Smooth muscle cell (in vitro differentiated cells): Measurements from ENCODE around the gene PPP1R12B. TPM values are rescaled to one million over a fixed set of nuclear protein-coding genes. Genes with fewer than 3 reads are reported as not detected.
"Not testable (repeated sequence)": the region's sequence is repeated elsewhere in the genome, so short reads cannot be mapped to it uniquely, and the experiment has no call there.

Experiments
- DNase-seq: peaks from one replicate; lab custom pipeline; 2025; ENCODE audit not compliant: unreplicated experiment; lab: John Stamatoyannopoulos, UW
- H2AFZ ChIP-seq: fragments of 200-600 bp; sonication (generic); 2 replicates; pipeline ENCODE4 v1.6.0; 2016; ENCODE audit warnings: antibody characterized with exemption, low read depth, mild to moderate bottlenecking
- H3F3A ChIP-seq: fragments of 200-600 bp; sonication (generic); 2 replicates; pipeline ENCODE4 v1.6.0; 2017; ENCODE audit warnings: antibody characterized with exemption, low read depth
- H3K27ac ChIP-seq: fragments of 200-600 bp; sonication (generic); 2 replicates; pipeline ENCODE4 v1.5.1; 2016; ENCODE audit warnings: low read depth, mild to moderate bottlenecking
- H3K27me3 ChIP-seq: fragments of 200-600 bp; sonication (generic); 2 replicates; pipeline ENCODE4 v1.6.1; 2016; ENCODE audit warnings: low read depth, mild to moderate bottlenecking
- H3K36me3 ChIP-seq: fragments of 200-600 bp; sonication (generic); 2 replicates; pipeline ENCODE4 v1.5.1; 2016; ENCODE audit warnings: low read depth
- H3K4me1 ChIP-seq: fragments of 200-600 bp; sonication (generic); 2 replicates; pipeline ENCODE4 v1.5.1; 2016; ENCODE audit warnings: low read depth
- H3K4me2 ChIP-seq: fragments of 200-600 bp; sonication (generic); 2 replicates; pipeline ENCODE4 v1.6.0; 2016; ENCODE audit warnings: mild to moderate bottlenecking
- H3K4me3 ChIP-seq: fragments of 200-600 bp; sonication (generic); 2 replicates; pipeline ENCODE4 v1.5.1; 2016; ENCODE audit warnings: mild to moderate bottlenecking
- H3K79me2 ChIP-seq: fragments of 200-600 bp; sonication (generic); 2 replicates; pipeline ENCODE4 v1.6.0; 2016; ENCODE audit warnings: low read depth, mild to moderate bottlenecking
- H3K9ac ChIP-seq: fragments of 200-600 bp; sonication (generic); 2 replicates; pipeline ENCODE4 v1.6.0; 2016; ENCODE audit warnings: low read depth
- H3K9me3 ChIP-seq: fragments of 200-600 bp; sonication (generic); replicated peaks from 2 replicates; pipeline ENCODE4 v1.5.1; 2016; ENCODE audit warnings: low read depth
- H4K20me1 ChIP-seq: fragments of 200-600 bp; sonication (generic); 2 replicates; pipeline ENCODE4 v1.6.0; 2016; ENCODE audit warnings: low read depth
- WGBS: methylation state at CpG from one replicate; pipeline ENCODE4 v1.1.7; 2016; ENCODE audit warnings: low lambda C conversion rate; 5-methylcytosine and 5-hydroxymethylcytosine counted together
- polyA plus RNA-seq: library from polyadenylated mRNA; unstranded; fragments of >200 nt; fragmentation: Nextera tagmentation; extraction: Ambion mirVana; gene quantifications from 2 replicates; pipeline ENCODE4 v1.2.1, GENCODE V29; 2016
- total RNA-seq: library from RNA; depleted of rRNA; stranded (reverse); fragments of >200 nt; gene quantifications from 2 replicates; pipeline ENCODE4 v1.2.3, GENCODE V29; 2014
- TF ChIP-seq, protein P1 (sequence below): fragments of 200-600 bp; sonication (generic); IDR thresholded peaks from 2 replicates; pipeline ENCODE4 v1.5.1; 2017; ENCODE audit warnings: borderline replicate concordance, mild to moderate bottlenecking, antibody characterized with exemption; ENCODE audit not compliant: insufficient read depth, poor library complexity, severe bottlenecking

The PPP1R12B gene
- total and polyA plus RNA-seq, 2 experiments from 2014 or later: 2.8 to 6.7 TPM

DNA sequence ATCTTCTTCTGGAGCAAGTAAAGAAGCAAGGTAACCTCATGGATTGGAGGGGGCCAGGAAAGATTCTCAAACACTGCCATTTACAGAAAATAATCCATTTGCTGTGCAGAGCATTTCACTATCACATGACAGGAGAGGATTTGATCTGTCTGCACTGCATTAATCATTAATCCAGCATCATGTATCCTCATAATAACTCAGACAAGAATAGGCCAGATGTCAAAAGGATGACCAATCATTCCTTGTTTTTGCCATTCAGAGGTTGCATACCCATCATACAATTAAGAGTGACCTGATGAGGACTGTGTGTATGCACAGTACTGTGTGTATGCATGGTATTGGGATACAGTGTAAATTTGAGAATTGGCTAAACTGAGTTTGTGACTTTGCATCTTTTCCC lies 74.2 kb downstream of the PPP1R12B start:
- not testable (repeated sequence) for H3K4me3 ChIP-seq, H3F3A ChIP-seq, H3K4me2 ChIP-seq, H3K79me2 ChIP-seq, H3K4me1 ChIP-seq, H3K36me3 ChIP-seq, H3K9me3 ChIP-seq, H3K9ac ChIP-seq, H2AFZ ChIP-seq, H4K20me1 ChIP-seq, DNase-seq, H3K27me3 ChIP-seq, H3K27ac ChIP-seq

DNA sequence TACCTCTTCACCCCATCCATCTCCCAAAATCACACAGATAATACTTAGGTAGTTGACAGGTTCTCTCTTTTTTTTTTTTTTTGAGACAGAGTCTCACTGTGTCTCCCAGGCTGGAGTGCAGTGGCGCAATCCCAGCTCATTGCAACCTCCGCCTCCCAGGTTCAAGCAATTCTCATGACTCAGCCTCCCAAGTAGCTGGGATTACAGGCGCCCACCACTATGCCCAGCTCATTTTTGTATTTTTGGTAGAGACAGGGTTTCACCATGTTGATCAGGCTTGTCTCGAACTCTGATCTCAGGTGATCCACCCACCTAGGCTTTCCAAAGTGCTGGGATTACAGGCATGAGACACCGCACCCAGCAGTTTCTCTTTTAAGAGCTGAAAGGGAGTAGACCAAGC lies 75.8 kb downstream of the PPP1R12B start:
- not testable (repeated sequence) for H3K9ac ChIP-seq, H3K4me3 ChIP-seq, H3K9me3 ChIP-seq, H3K36me3 ChIP-seq, DNase-seq, H3K27me3 ChIP-seq, H3K4me1 ChIP-seq, H3K4me2 ChIP-seq, H4K20me1 ChIP-seq, H3K27ac ChIP-seq, H3F3A ChIP-seq, H3K79me2 ChIP-seq, H2AFZ ChIP-seq
- WGBS: 90% methylated on average over 5 of the region's 5 CpGs

DNA sequence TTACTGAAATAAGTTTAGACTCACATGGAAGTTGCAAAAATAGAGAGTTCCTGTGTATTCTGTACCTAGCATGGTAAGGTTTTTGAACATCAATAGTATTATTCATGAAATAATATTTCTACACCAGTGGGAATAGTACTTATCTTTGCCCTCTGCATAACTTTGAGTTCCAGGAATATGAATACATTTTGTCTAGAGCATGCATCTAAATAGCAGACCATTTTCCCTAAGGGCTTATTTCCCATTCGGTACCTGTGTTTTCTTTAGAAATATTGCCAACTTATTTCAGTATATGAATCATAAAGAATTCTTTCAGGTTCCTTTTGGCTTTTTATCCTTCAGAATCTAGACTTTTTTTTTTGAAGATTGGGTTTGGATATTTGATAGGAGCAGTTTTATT lies 81.6 kb downstream of the PPP1R12B start:
- not testable (repeated sequence) for DNase-seq, H3K4me1 ChIP-seq, H4K20me1 ChIP-seq, H3K27ac ChIP-seq, H3F3A ChIP-seq, H2AFZ ChIP-seq, H3K9me3 ChIP-seq, H3K4me2 ChIP-seq, H3K36me3 ChIP-seq, H3K27me3 ChIP-seq, H3K4me3 ChIP-seq, H3K9ac ChIP-seq, H3K79me2 ChIP-seq
- 96% methylated on average over 1 of the region's 1 CpG for WGBS

DNA sequence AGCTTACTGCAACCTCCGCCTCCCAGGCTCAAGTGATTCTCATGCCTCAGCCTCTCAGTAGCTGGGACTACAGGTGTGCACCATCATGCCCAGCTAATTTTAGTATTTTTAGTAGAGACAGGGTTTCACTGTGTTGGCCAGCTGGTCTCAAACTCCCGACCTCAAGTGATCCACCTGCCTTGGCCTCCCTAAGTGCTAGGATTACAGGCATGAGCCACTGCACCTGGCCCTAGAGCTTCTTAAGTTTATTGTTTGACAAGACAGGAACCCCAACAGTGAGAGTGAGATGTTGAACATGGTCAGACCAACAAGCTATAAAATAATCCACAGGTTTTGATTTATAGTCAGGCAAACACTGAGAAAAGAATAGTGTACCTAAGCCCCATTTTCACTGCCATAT lies 83.8 kb downstream of the PPP1R12B start:
- DNase-seq, H2AFZ ChIP-seq, H3K4me3 ChIP-seq, H3K27me3 ChIP-seq, H3K4me1 ChIP-seq, H3K9ac ChIP-seq, H3K27ac ChIP-seq, H3K36me3 ChIP-seq, H3K79me2 ChIP-seq, H3F3A ChIP-seq, H3K4me2 ChIP-seq, H4K20me1 ChIP-seq, H3K9me3 ChIP-seq: not testable (repeated sequence)
- 97% methylated on average over 2 of the region's 2 CpGs for WGBS

DNA sequence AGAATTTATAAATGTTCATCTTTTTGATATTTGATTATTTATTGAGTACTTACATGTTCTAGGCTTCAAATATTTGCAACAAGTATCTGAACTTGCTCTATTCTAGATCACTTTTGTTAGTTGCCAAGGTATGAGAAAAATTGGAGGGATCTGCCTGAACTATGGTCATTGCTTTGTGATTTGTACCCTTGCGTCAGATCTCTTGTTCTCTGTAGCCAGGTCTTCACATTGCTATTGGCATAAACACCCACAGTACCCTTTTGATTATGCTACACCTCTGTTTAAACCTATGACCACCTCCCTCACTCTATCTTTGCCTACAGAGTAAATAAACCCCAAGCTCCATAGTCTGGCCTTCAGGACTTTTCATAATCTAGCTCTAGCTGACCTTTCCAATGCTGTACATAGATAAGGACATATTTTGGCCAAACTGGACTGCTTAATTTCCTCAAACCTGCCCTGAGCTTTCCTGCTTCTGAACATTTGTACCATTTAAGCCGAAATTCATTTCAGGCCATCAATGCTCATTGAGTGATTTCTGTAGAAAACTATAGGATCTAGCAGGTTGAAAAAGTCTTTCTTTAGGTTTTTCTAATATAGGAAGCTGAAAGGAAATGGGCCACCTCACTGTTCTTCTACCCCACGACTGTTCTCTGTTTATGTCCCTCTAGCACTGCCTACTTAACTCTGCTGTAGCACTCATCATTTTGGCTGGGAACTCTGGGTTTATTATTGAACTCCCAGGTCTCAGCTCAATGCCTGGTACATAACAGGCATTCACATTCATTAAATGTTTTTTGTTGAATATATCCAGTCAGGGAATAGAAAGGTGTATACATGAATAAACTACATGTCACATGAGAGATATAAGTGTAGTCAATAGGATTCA lies 84.9 kb downstream of the PPP1R12B start:
- Histone ChIP-seq H4K20me1 (no peaks in the 10 kb centered on the region), H3K4me1 (no peaks in the 10 kb centered on the region)
- no peak for DNase-seq

More for the DNA sequence above, 84.9 kb downstream of the PPP1R12B start:
- Histone ChIP-seq H3K9me3 (no peaks in the 10 kb centered on the region), H3K27ac (no peak overlapping the region), H3F3A (no peaks in the 10 kb centered on the region), H3K9ac (no peak overlapping the region), H3K4me2 (no peak overlapping the region), H3K27me3 (no peaks in the 10 kb centered on the region), H2AFZ (no peak overlapping the region), H3K4me3 (no peak overlapping the region), H3K36me3 (no peaks in the 10 kb centered on the region), H3K79me2 (no peaks in the 10 kb centered on the region)
- 94% methylated on average over 3 of the region's 3 CpGs for WGBS
- TF ChIP-seq, protein P1, sequence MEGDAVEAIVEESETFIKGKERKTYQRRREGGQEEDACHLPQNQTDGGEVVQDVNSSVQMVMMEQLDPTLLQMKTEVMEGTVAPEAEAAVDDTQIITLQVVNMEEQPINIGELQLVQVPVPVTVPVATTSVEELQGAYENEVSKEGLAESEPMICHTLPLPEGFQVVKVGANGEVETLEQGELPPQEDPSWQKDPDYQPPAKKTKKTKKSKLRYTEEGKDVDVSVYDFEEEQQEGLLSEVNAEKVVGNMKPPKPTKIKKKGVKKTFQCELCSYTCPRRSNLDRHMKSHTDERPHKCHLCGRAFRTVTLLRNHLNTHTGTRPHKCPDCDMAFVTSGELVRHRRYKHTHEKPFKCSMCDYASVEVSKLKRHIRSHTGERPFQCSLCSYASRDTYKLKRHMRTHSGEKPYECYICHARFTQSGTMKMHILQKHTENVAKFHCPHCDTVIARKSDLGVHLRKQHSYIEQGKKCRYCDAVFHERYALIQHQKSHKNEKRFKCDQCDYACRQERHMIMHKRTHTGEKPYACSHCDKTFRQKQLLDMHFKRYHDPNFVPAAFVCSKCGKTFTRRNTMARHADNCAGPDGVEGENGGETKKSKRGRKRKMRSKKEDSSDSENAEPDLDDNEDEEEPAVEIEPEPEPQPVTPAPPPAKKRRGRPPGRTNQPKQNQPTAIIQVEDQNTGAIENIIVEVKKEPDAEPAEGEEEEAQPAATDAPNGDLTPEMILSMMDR: no peak
